WI38 (cell line): Measurements from ENCODE around the gene PACRGL.
"Not testable (repeated sequence)": the region's sequence is repeated elsewhere in the genome, so short reads cannot be mapped to it uniquely, and the experiment has no call there.

Experiments
- H3K4me3 ChIP-seq: 2 replicates; pipeline ENCODE4 v1.5.1; 2011; ENCODE audit warnings: low read depth, mild to moderate bottlenecking, control low read depth, low read length
- TF ChIP-seq, protein P1 (sequence below): IDR thresholded peaks from 2 replicates; pipeline ENCODE4 v1.5.1; 2012; ENCODE audit warnings: low read depth, mild to moderate bottlenecking, control low read depth, low read length

Gene PACRGL

GRCh38 chr4:20760053-20760452 lies 59.8 kb downstream of the PACRGL start:
- H3K4me3 ChIP-seq: no peak overlapping the region
- TF ChIP-seq, protein P1, sequence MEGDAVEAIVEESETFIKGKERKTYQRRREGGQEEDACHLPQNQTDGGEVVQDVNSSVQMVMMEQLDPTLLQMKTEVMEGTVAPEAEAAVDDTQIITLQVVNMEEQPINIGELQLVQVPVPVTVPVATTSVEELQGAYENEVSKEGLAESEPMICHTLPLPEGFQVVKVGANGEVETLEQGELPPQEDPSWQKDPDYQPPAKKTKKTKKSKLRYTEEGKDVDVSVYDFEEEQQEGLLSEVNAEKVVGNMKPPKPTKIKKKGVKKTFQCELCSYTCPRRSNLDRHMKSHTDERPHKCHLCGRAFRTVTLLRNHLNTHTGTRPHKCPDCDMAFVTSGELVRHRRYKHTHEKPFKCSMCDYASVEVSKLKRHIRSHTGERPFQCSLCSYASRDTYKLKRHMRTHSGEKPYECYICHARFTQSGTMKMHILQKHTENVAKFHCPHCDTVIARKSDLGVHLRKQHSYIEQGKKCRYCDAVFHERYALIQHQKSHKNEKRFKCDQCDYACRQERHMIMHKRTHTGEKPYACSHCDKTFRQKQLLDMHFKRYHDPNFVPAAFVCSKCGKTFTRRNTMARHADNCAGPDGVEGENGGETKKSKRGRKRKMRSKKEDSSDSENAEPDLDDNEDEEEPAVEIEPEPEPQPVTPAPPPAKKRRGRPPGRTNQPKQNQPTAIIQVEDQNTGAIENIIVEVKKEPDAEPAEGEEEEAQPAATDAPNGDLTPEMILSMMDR: no peak

DNA sequence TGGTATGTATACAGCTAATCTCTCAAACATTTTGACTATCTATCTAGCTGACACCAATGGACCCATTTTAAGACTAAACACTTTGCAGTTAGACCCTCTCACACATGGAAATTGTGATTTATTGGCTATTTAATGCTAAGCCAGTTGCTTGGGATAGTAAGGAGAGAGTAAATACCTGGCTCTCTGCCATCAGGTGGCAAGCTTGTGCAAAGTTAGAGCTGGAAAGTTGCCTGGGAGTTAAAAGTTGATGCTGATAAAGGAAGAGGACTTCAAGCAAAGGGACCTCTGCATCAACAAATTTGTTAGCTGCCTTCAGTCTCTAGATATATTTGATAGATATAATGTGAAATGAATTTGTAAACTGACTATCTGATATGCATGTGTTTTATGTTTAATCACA lies 61.1 kb downstream of the PACRGL start:
- TF ChIP-seq, protein P1: no peak

DNA sequence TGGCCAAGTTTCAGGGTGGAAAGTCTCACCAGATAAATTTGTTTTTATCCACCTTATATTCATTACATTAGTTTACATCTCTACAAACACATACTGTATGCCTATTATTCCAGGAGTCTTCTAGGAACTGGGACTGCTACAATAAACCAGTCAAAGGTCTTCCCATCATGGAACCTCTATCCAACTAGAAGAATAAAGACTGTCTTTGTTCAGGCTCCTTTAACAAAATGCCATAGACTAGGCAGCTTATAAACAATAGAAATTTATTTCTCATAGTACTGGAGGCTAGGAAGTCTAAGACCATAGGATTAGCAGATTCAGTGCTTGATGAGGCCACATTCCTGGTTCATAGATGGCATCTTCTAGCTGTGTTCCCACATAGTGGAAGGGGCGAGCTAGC lies 61.6 kb downstream of the PACRGL start:
- no peak overlapping the region for H3K4me3 ChIP-seq
- TF ChIP-seq, protein P1: no peak

More for the DNA sequence above, 61.1 kb downstream of the PACRGL start:
- H3K4me3 ChIP-seq: no peak overlapping the region

DNA sequence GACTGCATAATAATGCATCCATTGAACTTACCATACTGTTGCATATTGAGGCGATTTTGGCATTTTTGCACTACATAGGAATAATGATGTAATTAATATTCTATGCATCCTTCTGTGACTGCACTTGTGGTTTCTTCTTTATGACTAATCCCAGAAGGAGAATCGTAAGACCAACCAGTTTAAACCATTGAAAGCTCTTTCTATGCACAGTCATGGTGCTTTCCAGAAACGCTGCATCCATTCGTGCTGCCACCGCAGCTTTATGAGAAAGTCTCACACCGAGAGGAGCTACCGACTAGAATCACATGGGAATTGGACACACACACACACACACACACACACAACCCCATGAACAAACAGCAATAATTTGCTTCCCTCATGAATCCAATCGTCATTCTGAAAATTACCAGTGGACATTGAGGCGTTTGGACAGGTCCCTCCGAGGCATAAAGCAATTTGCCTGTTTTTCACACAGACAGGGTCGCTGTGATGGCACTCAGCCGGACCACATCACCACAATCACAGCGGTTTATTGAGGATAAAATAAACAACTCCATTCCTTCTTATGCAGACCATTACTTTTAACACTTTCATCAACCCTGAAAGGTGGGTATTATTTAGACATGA lies 64.2 kb downstream of the PACRGL start:
- H3K4me3 ChIP-seq: no peak overlapping the region
- TF ChIP-seq, protein P1: no peak

- TF ChIP-seq, protein P1: peak; percentile 50
- H3K4me3 ChIP-seq: no peak overlapping the region
Measured at GRCh38 chr4:20773144-20773997, 73.1 kb downstream of the PACRGL start.

DNA sequence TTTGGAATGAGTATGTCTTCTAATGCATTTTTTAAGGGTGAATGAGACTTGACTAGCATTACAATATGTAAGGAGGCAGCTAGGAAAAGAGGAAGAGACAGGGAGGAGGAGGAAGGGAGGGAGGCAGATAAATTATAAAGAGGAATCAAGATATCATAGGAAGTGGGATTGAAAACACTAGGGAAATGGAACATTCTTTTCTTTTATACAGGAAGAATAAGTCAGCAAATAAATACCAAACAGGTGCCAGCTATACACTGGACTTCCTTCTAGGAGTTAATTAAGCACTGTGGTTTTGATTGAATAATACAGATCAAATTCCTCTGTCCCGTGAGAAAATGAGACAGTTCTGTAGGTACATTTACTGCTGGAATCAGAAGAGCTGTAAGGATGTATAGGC lies 78.6 kb downstream of the PACRGL start:
- no peak overlapping the region for H3K4me3 ChIP-seq
- TF ChIP-seq, protein P1: no peak

GRCh38 chr4:20783134-20783533 lies 82.9 kb downstream of the PACRGL start:
- H3K4me3 ChIP-seq: not testable (repeated sequence)
